ENCODE data around the gene NCKAP5.

- TF ChIP-seq POLR2A (IDR thresholded peaks at IDR 0.05): no peak
- no peak for TF ChIP-seq POLR2AphosphoS5 (IDR thresholded peaks at IDR 0.05)
Measured at GRCh38 chr2:133249362-133249761, 318.9 kb downstream of the NCKAP5 start.

Measured in prostate gland (tissue), 1 donor.